Vagina (tissue), 2 donors: ENCODE results near the gene NT5DC4. TPM values are rescaled to one million over a fixed set of nuclear protein-coding genes. Genes with fewer than 3 reads are reported as not detected.

Experiments used
- DNase-seq, 2 donors: peaks; one replicate each; pipeline ENCODE4 v3.0.0-alpha.2; 2017; ENCODE audit errors: extremely low spot score in 2 of 2
- H3K27ac ChIP-seq: fragments of 200-600 bp; sonication (generic); one replicate; pipeline ENCODE4 v1.5.1; 2019
- H3K27me3 ChIP-seq: fragments of 200-600 bp; sonication (generic); one replicate; pipeline ENCODE4 v1.5.1; 2019
- H3K36me3 ChIP-seq, 2 donors: fragments of 200-600 bp; sonication (generic); one replicate each; pipeline ENCODE4 v1.5.1; 2017 to 2019
- H3K4me1 ChIP-seq: fragments of 200-600 bp; sonication (generic); one replicate; pipeline ENCODE4 v1.5.1; 2019
- H3K4me3 ChIP-seq, 2 donors: fragments of 200-600 bp; sonication (generic); 1 replicate in 1 of 2; 2 replicates in 1 of 2; pipeline ENCODE4 v1.5.1; 2016 to 2019
- H3K9me3 ChIP-seq: fragments of 200-600 bp; sonication (generic); one replicate; pipeline ENCODE4 v1.5.1; 2019
- CTCF ChIP-seq, 3 experiments: fragments of 450-650 bp in 2 of 3; fragments of 200-600 bp in 1 of 3; sonication (generic) in 1 of 3; IDR thresholded peaks; one replicate each; pipeline ENCODE4 v1.5.1; 2017 to 2019; ENCODE audit warnings: antibody characterized with exemption in 3 of 3, mild to moderate bottlenecking in 2 of 3, moderate library complexity in 2 of 3
- POLR2A ChIP-seq, 2 donors: fragments of 450-650 bp; IDR thresholded peaks; one replicate each; pipeline ENCODE4 v1.6.1; 2017; ENCODE audit warnings: antibody characterized with exemption in 2 of 2, mild to moderate bottlenecking in 2 of 2, moderate library complexity in 2 of 2
- POLR2AphosphoS5 ChIP-seq, 2 donors: sonication (generic); formaldehyde crosslinking; IDR thresholded peaks; one replicate each; pipeline ENCODE4 v1.9.0; 2017; ENCODE audit warnings: antibody characterized with exemption in 2 of 2, mild to moderate bottlenecking in 2 of 2, low read depth in 1 of 2; ENCODE audit not compliant: insufficient read depth in 1 of 2
- intact Hi-C: fragments of 100-400 bp; cut with DNase I; formaldehyde crosslinking; loops from one replicate; pipeline ENCODE4 v1.15.1; 2023
- total RNA-seq: library from RNA; depleted of rRNA; stranded (reverse); fragments of >200 nt; gene quantifications from one replicate; pipeline ENCODE4 v1.2.3, GENCODE V29; 2016

NT5DC4 gene
- total RNA-seq = not detected

GRCh38 chr2:112720785-112721184 is at the start of gene NT5DC4:
TSS of gene NT5DC4 (plus strand) at chr2:112721020. CDS start at chr2:112721080, 60 bp downstream.
- Histone ChIP-seq H3K9me3 (no peaks in the 10 kb centered on the region), H3K4me1 (no peaks in the 10 kb centered on the region), H3K27me3 (no peaks in the 10 kb centered on the region), H3K27ac (no peak within 1 kb of the TSS), H3K4me3 (no peak within 1 kb of the TSS), H3K36me3 (no peaks in the 10 kb centered on the region)
- intact Hi-C loops = loop anchor here (10.0 kb wide), 1 partner anchor 96 kb away; no protein-coding TSS in a partner anchor
- no peak for DNase-seq
- no peak for TF ChIP-seq POLR2AphosphoS5 (IDR thresholded peaks at IDR 0.05; ENCODE audit: insufficient read depth in 1 of 2, low read depth in 1 of 2)
- no peak for TF ChIP-seq POLR2A (IDR thresholded peaks at IDR 0.05)
- TF ChIP-seq CTCF (IDR thresholded peaks at IDR 0.05) = no peak

GRCh38 chr2:112671801-112672200 is 49.0 kb upstream of the NT5DC4 start:
- H3K27me3 ChIP-seq = no peaks in the 10 kb centered on the region
- H3K4me1 ChIP-seq = no peaks in the 10 kb centered on the region
- H3K27ac ChIP-seq = no peak overlapping the region
- H3K4me3 ChIP-seq = no peak overlapping the region
- TF ChIP-seq POLR2AphosphoS5 (IDR thresholded peaks at IDR 0.05; ENCODE audit: insufficient read depth in 1 of 2, low read depth in 1 of 2) = no peak
- no peak for TF ChIP-seq CTCF (IDR thresholded peaks at IDR 0.05)
- no peak for TF ChIP-seq POLR2A (IDR thresholded peaks at IDR 0.05)
- no peaks in the 10 kb centered on the region for H3K9me3 ChIP-seq
- DNase-seq = no peak
- H3K36me3 ChIP-seq = no peaks in the 10 kb centered on the region
- intact Hi-C loops = no loop called here

- Histone ChIP-seq H3K4me1 (no peaks in the 10 kb centered on the region), H3K9me3 (no peaks in the 10 kb centered on the region), H3K4me3 (no peak overlapping the region), H3K27me3 (no peaks in the 10 kb centered on the region), H3K36me3 (no peaks in the 10 kb centered on the region), H3K27ac (no peak overlapping the region)
- intact Hi-C loops = no loop called here
- TF ChIP-seq POLR2AphosphoS5 (IDR thresholded peaks at IDR 0.05; ENCODE audit: insufficient read depth in 1 of 2, low read depth in 1 of 2) = no peak
- TF ChIP-seq POLR2A (IDR thresholded peaks at IDR 0.05) = no peak
- no peak for TF ChIP-seq CTCF (IDR thresholded peaks at IDR 0.05)
- DNase-seq = no peak
Measured at GRCh38 chr2:112673008-112673407, 47.8 kb upstream of the NT5DC4 start.

GRCh38 chr2:112674229-112674628 is 46.6 kb upstream of the NT5DC4 start:
- TF ChIP-seq POLR2AphosphoS5 (IDR thresholded peaks at IDR 0.05; ENCODE audit: insufficient read depth in 1 of 2, low read depth in 1 of 2) (no peak), POLR2A (IDR thresholded peaks at IDR 0.05) (no peak), CTCF (IDR thresholded peaks at IDR 0.05) (no peak)
- no peaks in the 10 kb centered on the region for H3K4me1 ChIP-seq
- H3K36me3 ChIP-seq = no peaks in the 10 kb centered on the region
- intact Hi-C loops = no loop called here
- H3K4me3 ChIP-seq = no peak overlapping the region
- no peaks in the 10 kb centered on the region for H3K9me3 ChIP-seq
- H3K27me3 ChIP-seq = no peaks in the 10 kb centered on the region
- DNase-seq = no peak
- H3K27ac ChIP-seq = no peak overlapping the region

- TF ChIP-seq POLR2AphosphoS5 (IDR thresholded peaks at IDR 0.05; ENCODE audit: insufficient read depth in 1 of 2, low read depth in 1 of 2) (no peak), CTCF (IDR thresholded peaks at IDR 0.05) (no peak), POLR2A (IDR thresholded peaks at IDR 0.05) (no peak)
- intact Hi-C loops = no loop called here
Measured at GRCh38 chr2:112679484-112679883, 41.3 kb upstream of the NT5DC4 start.

More at GRCh38 chr2:112679484-112679883, 41.3 kb upstream of the NT5DC4 start:
- Histone ChIP-seq H3K27me3 (no peaks in the 10 kb centered on the region), H3K4me3 (no peak overlapping the region), H3K4me1 (no peaks in the 10 kb centered on the region), H3K9me3 (no peaks in the 10 kb centered on the region), H3K27ac (no peak overlapping the region), H3K36me3 (no peaks in the 10 kb centered on the region)
- DNase-seq = no peak
